ENCODE data around the gene PERCC1. TPM values are rescaled to one million over a fixed set of nuclear protein-coding genes. Genes with fewer than 3 reads are reported as not detected.

Gene PERCC1
- total and polyA plus RNA-seq, 9 of the 15 experiments (the other 6 are each of a cell fraction or from before 2014, with no cell fraction given), result not detected

DNA sequence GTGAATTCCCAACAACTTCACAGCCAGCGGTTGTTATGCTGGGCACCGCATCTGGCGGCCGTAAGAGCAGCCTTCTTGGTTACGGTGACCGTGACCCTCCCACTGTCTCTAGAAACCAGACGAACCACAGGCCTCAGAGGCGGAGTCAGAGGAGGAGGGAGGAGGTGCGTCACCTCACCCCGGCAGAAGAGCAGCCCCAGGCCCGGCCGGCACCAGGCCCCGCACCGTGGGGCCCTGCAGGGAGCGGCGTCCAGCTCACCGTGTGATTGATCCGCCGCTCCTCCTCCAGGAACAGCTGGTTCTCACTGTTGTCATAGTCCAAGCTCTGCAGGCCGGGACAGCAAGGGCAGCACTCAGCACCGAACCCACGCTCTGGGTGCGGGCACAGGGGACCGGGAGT is 30.3 kb downstream of the PERCC1 start:
- peaks cover 2% of the 10 kb centered on the region for H3K9me1 ChIP-seq (ENCODE audit: control insufficient read depth, insufficient read depth, low read length)
- no peak for DNase-seq (ENCODE audit: extremely low read depth in 1 of 4, low spot score in 3 of 4)
- WGBS (ENCODE audit: insufficient coverage, low coverage, missing lambda C conversion rate), result 96% methylated on average over 3 of the region's 24 CpGs
- peaks cover 50% of the 10 kb centered on the region; the same call in 2 of the 3 replicates for H3K36me3 ChIP-seq (ENCODE audit: control insufficient read depth, insufficient read depth, low read length)
- in situ Hi-C loops (cut with MboI), result no loop called here
- no peak for ATAC-seq
- FAIRE-seq, result no peak
- H4K20me1 ChIP-seq (replicated peaks; ENCODE audit: control insufficient read depth, insufficient read depth, low read length), result 0 out of 2 replicates have a peak, but pooled peaks cover 5% of the 10 kb centered on the region
- no peak overlapping the region for H2AFZ ChIP-seq (ENCODE audit: low read depth, low read length)
- H3K4me2 ChIP-seq (ENCODE audit: insufficient read depth, low read length), result no peak overlapping the region
- peaks cover 3% of the 10 kb centered on the region; the same call in 1 of the 3 replicates for H3K79me2 ChIP-seq (ENCODE audit: control insufficient read depth, insufficient read depth, low read length)
- ChIA-PET CTCF (ENCODE audit: low intra/inter-chr PET ratio) (no interaction called here), POLR2A (interaction anchor here (1.5 kb wide), 1 partner anchor 12 kb away, joined by 5 read pairs; no protein-coding TSS in a partner anchor)
- H3K4me3 ChIP-seq, result no peak overlapping the region
- no peaks in the 10 kb centered on the region for H3K9me3 ChIP-seq (replicated peaks; ENCODE audit: control insufficient read depth, insufficient read depth, low read depth, low read length)
- H3K4me1 ChIP-seq (replicated peaks in 1 of 2; ENCODE audit: control insufficient read depth in 2 of 2, insufficient read depth in 2 of 2, low read length in 2 of 2), result peaks cover 0 to 25% of the 10 kb centered on the region in 2 experiments; a peak in 2 of 5 replicates
- H3K27me3 ChIP-seq (ENCODE audit: control insufficient read depth in 2 of 2, insufficient read depth in 2 of 2, low read length in 2 of 2), result no peaks in the 10 kb centered on the region
- TF ChIP-seq WHSC1 (IDR thresholded peaks at IDR 0.05; ENCODE audit: low read length), result no peak
- TF ChIP-seq BDP1 (IDR thresholded peaks at IDR 0.05; ENCODE audit: insufficient read depth, insufficient read length), result no peak
- TF ChIP-seq POLR3G (IDR thresholded peaks at IDR 0.05; ENCODE audit: extremely low read depth, insufficient read length, insufficient replicate concordance), result no peak
- TF ChIP-seq TOE1 (IDR thresholded peaks at IDR 0.05; ENCODE audit: borderline replicate concordance), result no peak
- TF ChIP-seq TOE1 (CRISPR knock-in tag; IDR thresholded peaks at IDR 0.05; ENCODE audit: borderline replicate concordance, low read depth), result no peak
- TF ChIP-seq, protein P1, sequence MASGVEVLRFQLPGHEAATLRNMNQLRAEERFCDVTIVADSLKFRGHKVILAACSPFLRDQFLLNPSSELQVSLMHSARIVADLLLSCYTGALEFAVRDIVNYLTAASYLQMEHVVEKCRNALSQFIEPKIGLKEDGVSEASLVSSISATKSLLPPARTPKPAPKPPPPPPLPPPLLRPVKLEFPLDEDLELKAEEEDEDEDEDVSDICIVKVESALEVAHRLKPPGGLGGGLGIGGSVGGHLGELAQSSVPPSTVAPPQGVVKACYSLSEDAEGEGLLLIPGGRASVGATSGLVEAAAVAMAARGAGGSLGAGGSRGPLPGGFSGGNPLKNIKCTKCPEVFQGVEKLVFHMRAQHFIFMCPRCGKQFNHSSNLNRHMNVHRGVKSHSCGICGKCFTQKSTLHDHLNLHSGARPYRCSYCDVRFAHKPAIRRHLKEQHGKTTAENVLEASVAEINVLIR (CRISPR knock-in tag; IDR thresholded peaks at IDR 0.05), result no peak
- TF ChIP-seq, protein P2, sequence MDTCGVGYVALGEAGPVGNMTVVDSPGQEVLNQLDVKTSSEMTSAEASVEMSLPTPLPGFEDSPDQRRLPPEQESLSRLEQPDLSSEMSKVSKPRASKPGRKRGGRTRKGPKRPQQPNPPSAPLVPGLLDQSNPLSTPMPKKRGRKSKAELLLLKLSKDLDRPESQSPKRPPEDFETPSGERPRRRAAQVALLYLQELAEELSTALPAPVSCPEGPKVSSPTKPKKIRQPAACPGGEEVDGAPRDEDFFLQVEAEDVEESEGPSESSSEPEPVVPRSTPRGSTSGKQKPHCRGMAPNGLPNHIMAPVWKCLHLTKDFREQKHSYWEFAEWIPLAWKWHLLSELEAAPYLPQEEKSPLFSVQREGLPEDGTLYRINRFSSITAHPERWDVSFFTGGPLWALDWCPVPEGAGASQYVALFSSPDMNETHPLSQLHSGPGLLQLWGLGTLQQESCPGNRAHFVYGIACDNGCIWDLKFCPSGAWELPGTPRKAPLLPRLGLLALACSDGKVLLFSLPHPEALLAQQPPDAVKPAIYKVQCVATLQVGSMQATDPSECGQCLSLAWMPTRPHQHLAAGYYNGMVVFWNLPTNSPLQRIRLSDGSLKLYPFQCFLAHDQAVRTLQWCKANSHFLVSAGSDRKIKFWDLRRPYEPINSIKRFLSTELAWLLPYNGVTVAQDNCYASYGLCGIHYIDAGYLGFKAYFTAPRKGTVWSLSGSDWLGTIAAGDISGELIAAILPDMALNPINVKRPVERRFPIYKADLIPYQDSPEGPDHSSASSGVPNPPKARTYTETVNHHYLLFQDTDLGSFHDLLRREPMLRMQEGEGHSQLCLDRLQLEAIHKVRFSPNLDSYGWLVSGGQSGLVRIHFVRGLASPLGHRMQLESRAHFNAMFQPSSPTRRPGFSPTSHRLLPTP (IDR thresholded peaks at IDR 0.05; ENCODE audit: borderline replicate concordance, extremely low read depth, insufficient read length), result no peak
- no peak for TF ChIP-seq MTA1 (IDR thresholded peaks at IDR 0.05; ENCODE audit: borderline replicate concordance)
- no peak for TF ChIP-seq XRCC5 (IDR thresholded peaks at IDR 0.05; ENCODE audit: low read depth, low read length)
- TF ChIP-seq, protein P3, sequence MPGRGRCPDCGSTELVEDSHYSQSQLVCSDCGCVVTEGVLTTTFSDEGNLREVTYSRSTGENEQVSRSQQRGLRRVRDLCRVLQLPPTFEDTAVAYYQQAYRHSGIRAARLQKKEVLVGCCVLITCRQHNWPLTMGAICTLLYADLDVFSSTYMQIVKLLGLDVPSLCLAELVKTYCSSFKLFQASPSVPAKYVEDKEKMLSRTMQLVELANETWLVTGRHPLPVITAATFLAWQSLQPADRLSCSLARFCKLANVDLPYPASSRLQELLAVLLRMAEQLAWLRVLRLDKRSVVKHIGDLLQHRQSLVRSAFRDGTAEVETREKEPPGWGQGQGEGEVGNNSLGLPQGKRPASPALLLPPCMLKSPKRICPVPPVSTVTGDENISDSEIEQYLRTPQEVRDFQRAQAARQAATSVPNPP (IDR thresholded peaks at IDR 0.05; ENCODE audit: borderline replicate concordance, insufficient read depth, insufficient read length), result no peak
- no peak for TF ChIP-seq ZNF79 (CRISPR knock-in tag; IDR thresholded peaks at IDR 0.05; ENCODE audit: low read depth)
- TF ChIP-seq SRSF7 (optimal IDR thresholded peaks at IDR 0.05; ENCODE audit: low read depth, low read length), result no peak
- intact Hi-C loops (cut with micrococcal nuclease), result no loop called here
- H3K27ac ChIP-seq (ENCODE audit: extremely low read depth, low read depth, low read length), result no peak overlapping the region
- no peak overlapping the region for H3K9ac ChIP-seq (ENCODE audit: insufficient read depth in 1 of 2, low read depth in 2 of 2, low read length in 2 of 2)
- BruUV-seq (replicated peaks), result no TSS peak

Data from K562 (cell line).